GM12865 (cell line): ENCODE measurements around the gene RDH13.

Experiments
- DNase-seq: peaks from one replicate; pipeline ENCODE4 v3.0.0; 2010; ENCODE audit warnings: low read depth
- H3K4me3 ChIP-seq: 2 replicates; pipeline ENCODE4 v1.5.1; 2011; ENCODE audit warnings: mild to moderate bottlenecking, low read depth, low read length, control low read depth
- TF ChIP-seq, protein P1 (sequence below): IDR thresholded peaks from 2 replicates; pipeline ENCODE4 v1.5.1; 2011; ENCODE audit warnings: low read length, control low read depth, low read depth, inconsistent platforms; ENCODE audit not compliant: insufficient read depth; ENCODE audit errors: missing control alignments

RDH13 gene

GRCh38 chr19:55071913-55072312, 9.0 kb upstream of the RDH13 start:
- no peak overlapping the region for H3K4me3 ChIP-seq
- TF ChIP-seq, protein P1, sequence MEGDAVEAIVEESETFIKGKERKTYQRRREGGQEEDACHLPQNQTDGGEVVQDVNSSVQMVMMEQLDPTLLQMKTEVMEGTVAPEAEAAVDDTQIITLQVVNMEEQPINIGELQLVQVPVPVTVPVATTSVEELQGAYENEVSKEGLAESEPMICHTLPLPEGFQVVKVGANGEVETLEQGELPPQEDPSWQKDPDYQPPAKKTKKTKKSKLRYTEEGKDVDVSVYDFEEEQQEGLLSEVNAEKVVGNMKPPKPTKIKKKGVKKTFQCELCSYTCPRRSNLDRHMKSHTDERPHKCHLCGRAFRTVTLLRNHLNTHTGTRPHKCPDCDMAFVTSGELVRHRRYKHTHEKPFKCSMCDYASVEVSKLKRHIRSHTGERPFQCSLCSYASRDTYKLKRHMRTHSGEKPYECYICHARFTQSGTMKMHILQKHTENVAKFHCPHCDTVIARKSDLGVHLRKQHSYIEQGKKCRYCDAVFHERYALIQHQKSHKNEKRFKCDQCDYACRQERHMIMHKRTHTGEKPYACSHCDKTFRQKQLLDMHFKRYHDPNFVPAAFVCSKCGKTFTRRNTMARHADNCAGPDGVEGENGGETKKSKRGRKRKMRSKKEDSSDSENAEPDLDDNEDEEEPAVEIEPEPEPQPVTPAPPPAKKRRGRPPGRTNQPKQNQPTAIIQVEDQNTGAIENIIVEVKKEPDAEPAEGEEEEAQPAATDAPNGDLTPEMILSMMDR, result no peak
- no peak for DNase-seq

DNA sequence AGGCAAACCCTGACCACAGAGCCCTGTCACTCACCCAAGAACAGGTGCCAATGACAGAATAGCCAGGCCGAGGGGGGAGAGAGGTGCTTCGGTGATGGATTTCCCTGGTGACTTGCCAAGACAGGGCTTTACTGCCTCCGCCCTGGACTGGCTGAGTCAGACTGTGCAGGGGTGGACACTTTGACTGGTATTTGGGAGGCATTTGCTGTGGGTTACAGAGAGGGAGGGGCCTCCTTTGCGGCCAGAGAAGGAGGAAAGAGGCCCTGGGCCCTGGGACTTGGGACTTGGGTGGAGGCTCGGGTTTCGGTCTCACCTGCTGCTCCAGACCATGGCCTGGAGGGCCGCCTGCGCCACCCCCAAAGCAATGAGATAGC, 8.2 kb upstream of the RDH13 start:
- TF ChIP-seq, protein P1, result no peak
- no peak overlapping the region for H3K4me3 ChIP-seq
- DNase-seq, result no peak

DNA sequence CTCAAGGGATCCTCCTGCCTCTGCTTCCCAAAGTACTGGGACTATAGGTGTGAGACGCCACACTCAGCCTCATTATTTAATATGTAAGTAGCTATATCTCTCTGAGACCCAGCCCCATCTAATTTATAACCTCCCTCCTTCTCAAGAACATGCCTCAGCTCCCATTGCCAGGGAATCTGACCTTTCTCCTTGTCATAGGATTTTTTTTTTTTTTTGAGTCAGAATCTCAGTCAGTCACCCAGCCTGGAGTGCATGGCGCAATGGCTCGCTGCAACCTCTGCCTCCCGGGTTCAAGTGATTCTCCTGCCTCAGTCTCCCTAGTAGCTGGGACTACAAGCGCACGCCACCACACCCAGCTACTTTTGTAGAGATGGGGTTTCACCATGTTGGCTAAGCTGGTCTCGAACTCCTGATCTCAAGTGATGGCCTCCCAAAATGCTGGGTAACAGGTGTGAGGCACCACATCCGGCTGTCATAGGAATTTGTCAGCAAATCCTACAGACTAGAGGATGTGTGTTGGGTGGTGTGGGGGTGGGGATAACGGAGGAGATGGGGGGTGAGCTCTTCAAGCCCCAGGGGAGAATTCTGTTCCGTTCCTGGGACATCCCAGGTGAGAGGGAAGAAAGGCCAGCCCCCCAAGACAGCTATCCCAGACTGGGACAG, 7.6 kb upstream of the RDH13 start:
- H3K4me3 ChIP-seq, result no peak overlapping the region
- TF ChIP-seq, protein P1, result no peak

GRCh38 chr19:55069865-55070197, 6.9 kb upstream of the RDH13 start:
- TF ChIP-seq, protein P1, result no peak
- H3K4me3 ChIP-seq, result no peak overlapping the region
- no peak for DNase-seq

More for the DNA sequence above, 7.6 kb upstream of the RDH13 start:
- no peak for DNase-seq

DNA sequence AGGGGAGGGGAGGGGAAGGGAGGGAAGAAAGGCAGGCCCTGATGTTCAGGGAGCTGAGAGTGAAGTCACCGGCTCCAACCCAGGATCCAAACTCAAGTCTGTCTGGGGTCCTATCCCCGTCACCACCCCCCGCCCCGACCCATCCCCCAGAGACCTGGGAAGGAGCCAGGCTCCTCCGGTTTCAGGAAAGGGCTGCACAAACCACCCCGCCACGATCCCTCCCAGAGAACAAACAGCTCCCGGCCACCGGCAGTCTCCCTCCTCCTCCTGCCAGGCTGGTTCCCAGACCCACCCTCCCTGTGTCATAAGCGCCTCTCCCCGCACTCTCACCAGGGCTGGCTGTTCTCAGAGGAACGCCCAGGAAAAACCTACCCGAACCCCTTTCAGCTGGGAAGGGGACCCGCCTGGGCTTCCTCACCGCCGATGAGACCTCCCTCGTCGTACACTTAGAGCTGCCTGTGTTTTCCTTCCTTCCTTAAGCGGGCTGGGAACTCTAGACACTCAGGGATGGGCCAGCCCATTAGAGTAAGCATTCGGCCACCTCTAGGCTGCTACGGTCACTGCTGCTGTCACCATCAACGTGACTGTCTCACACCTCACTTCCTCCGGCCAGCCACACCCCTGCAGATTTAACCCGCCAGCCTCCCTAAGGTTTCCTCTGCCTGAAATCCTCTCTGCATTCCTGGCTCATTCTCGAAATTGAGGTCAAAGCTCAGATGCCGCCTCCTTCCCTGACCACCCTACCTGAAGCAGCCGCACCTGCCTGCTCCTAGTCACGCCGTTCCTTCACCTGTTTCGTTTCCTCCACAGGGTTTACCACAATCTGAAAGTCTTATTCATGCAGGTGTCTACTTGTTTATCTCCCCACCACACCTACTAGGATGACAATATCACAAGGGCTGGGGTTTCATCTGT, 6.3 kb upstream of the RDH13 start:
- TF ChIP-seq, protein P1, result no peak
- peak; percentile 38 for DNase-seq
- no peak overlapping the region for H3K4me3 ChIP-seq

GRCh38 chr19:55067869-55068268, 4.9 kb upstream of the RDH13 start:
- TF ChIP-seq, protein P1, result no peak
- no peak overlapping the region for H3K4me3 ChIP-seq
- no peak for DNase-seq
